C4-2B (cell line): ENCODE results near the gene PKHD1.

Experiments
- ZFX ChIP-seq: fragments of 450-650 bp; IDR thresholded peaks from 2 replicates; pipeline ENCODE4 v1.6.1; 2017
- TF ChIP-seq, protein P1 (sequence below): fragments of 450-650 bp; conservative IDR thresholded peaks from 2 replicates; pipeline ENCODE4 v1.5.1; 2017; ENCODE audit warnings: mild to moderate bottlenecking

DNA sequence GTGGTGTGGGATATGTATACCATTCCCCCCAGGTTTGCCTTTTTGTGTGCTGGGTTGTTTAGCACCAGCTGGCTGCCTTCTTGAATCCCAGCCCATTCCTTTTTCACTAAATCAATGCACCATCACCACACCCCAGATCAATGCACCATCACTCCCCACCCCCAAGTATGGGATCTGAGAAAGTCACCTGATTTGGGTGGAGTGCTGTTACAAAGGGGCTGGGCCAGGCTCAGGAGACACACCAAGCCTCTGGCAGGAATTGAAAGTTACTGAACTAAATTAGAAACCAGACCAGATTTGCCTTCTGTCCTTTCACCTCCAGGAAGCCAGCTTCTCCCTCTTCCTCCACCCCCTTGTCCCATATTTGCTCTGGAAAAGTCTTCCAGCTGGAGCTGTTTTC, 19.6 kb upstream of the PKHD1 start:
- TF ChIP-seq, protein P1, sequence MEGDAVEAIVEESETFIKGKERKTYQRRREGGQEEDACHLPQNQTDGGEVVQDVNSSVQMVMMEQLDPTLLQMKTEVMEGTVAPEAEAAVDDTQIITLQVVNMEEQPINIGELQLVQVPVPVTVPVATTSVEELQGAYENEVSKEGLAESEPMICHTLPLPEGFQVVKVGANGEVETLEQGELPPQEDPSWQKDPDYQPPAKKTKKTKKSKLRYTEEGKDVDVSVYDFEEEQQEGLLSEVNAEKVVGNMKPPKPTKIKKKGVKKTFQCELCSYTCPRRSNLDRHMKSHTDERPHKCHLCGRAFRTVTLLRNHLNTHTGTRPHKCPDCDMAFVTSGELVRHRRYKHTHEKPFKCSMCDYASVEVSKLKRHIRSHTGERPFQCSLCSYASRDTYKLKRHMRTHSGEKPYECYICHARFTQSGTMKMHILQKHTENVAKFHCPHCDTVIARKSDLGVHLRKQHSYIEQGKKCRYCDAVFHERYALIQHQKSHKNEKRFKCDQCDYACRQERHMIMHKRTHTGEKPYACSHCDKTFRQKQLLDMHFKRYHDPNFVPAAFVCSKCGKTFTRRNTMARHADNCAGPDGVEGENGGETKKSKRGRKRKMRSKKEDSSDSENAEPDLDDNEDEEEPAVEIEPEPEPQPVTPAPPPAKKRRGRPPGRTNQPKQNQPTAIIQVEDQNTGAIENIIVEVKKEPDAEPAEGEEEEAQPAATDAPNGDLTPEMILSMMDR = no peak
- TF ChIP-seq ZFX = no peak
